ENCODE data around the gene TMEM221. TPM values are rescaled to one million over a fixed set of nuclear protein-coding genes. Genes with fewer than 3 reads are reported as not detected.

TMEM221 gene
- total RNA-seq, 4 donors from 2014 or later: 0.48 TPM; not detected in 3

DNA sequence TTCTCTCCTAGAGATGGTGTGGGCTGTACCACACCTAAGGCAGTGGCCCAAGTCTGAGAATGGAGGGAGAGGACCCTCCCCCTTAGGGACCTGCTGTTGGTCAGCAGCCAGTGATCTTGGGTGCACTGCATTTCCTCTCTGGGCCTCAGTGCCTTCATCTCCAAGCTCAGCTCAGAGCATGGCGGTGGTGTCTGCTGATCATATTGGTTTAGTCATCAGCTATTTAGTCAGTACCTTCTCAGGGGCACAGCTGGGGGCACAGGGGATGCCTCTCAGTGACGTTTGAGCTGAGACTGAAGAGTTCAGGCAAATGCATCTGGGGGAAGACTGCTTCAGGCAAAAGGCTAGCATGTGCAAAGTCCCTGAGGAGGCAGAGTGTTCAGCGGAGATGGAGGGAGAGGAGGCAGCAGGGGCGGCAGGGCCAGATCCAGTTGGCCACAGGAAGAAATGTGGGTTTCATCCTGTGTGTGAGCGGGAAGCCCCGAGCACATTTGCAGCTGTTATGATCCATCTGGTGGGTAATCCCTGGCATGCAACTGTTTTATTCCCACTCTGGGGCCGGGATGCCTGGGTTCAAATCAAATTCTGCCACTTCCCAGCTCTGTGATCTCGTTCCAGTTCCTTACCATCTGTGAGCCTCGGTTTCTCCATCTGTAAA is 47.3 kb upstream of the TMEM221 start:
- TF ChIP-seq, protein P1, sequence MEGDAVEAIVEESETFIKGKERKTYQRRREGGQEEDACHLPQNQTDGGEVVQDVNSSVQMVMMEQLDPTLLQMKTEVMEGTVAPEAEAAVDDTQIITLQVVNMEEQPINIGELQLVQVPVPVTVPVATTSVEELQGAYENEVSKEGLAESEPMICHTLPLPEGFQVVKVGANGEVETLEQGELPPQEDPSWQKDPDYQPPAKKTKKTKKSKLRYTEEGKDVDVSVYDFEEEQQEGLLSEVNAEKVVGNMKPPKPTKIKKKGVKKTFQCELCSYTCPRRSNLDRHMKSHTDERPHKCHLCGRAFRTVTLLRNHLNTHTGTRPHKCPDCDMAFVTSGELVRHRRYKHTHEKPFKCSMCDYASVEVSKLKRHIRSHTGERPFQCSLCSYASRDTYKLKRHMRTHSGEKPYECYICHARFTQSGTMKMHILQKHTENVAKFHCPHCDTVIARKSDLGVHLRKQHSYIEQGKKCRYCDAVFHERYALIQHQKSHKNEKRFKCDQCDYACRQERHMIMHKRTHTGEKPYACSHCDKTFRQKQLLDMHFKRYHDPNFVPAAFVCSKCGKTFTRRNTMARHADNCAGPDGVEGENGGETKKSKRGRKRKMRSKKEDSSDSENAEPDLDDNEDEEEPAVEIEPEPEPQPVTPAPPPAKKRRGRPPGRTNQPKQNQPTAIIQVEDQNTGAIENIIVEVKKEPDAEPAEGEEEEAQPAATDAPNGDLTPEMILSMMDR (IDR thresholded peaks at IDR 0.05): no peak
- TF ChIP-seq EP300 (IDR thresholded peaks at IDR 0.05; ENCODE audit: low read depth): no peak
- no peak for TF ChIP-seq POLR2A (IDR thresholded peaks at IDR 0.05)
- TF ChIP-seq POLR2AphosphoS5 (IDR thresholded peaks at IDR 0.05): no peak
- peaks cover 0 to 16% (median 0%) of the 10 kb centered on the region in 4 donors for H3K4me1 ChIP-seq
- H3K27me3 ChIP-seq: no peaks in the 10 kb centered on the region
- H3K27ac ChIP-seq: no peak overlapping the region
- in situ Hi-C loops (cut with MboI; ENCODE audit: low pct_ligation_motif_present in 1 of 4, low pct_unique_long_range_greater_than_20kb in 1 of 4, low sequenced_read_pairs in 3 of 4) (no loop called here), intact Hi-C loops (cut with DNase I; ENCODE audit: low total_unique reads) (no loop called here)
- H3K36me3 ChIP-seq: no peaks in the 10 kb centered on the region
- no peaks in the 10 kb centered on the region for H3K9me3 ChIP-seq
- no peak overlapping the region for H3K4me3 ChIP-seq
- 64% methylated on average over 9 of the region's 9 CpGs; no CpG with 5 or more reads in 1 of the 2 donors for WGBS, 2 donors (ENCODE audit: low coverage in 1 of 2)
- no peak for DNase-seq

DNA sequence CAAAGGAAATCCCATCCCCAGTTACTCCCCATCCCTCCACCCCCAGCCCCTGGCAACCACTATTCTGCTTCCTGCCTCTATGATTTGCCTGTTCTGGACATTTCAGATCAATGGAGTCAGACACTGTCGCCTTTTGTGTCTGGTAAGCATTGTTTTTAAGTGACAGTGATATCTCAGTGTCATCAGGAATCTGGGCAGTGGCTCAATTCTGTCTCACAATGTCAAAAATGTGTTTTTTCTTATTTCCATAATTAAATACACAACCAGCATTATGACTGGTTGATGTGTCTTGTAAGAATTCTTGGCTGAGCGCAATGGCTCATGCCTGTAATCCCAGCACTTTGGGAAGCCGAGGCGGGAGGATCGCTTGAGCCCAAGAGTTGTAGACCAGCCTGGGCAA is 42.8 kb upstream of the TMEM221 start:
- no peak for TF ChIP-seq POLR2A (IDR thresholded peaks at IDR 0.05)
- TF ChIP-seq POLR2AphosphoS5 (IDR thresholded peaks at IDR 0.05): no peak
- no peak for TF ChIP-seq EP300 (IDR thresholded peaks at IDR 0.05; ENCODE audit: low read depth)
- TF ChIP-seq, protein P1 (IDR thresholded peaks at IDR 0.05): no peak
- H3K27me3 ChIP-seq: no peaks in the 10 kb centered on the region
- in situ Hi-C loops (cut with MboI; ENCODE audit: low pct_ligation_motif_present in 1 of 4, low pct_unique_long_range_greater_than_20kb in 1 of 4, low sequenced_read_pairs in 3 of 4): no loop called here
- H3K36me3 ChIP-seq: no peaks in the 10 kb centered on the region
- intact Hi-C loops (cut with DNase I; ENCODE audit: low total_unique reads): no loop called here
- no peaks in the 10 kb centered on the region for H3K9me3 ChIP-seq
- H3K4me3 ChIP-seq: no peak overlapping the region
- DNase-seq: no peak
- H3K4me1 ChIP-seq: peaks cover 0 to 24% (median 10%) of the 10 kb centered on the region in 4 donors
- 89 to 96% methylated on average over 5 of the region's 5 CpGs for WGBS, 2 donors (ENCODE audit: low coverage in 1 of 2)
- H3K27ac ChIP-seq: no peak overlapping the region

DNA sequence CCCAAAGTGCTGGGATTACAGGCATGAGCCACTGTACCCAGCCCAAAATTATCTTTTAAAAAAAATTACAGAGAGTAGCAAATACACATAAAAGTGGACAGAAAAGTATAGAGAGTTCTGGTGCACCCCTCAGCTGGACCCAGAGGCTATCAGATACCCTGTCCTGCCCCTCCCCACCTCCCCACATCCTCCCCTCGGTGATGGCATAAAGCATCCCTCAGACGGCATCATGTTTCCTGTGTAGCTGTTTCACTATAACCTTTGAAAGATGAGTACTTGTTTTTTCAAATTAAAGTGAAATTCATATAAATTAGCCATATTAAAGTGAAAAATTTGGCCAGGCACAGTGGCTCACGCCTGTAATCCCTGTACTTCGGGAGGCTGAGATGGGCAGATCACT is 41.9 kb upstream of the TMEM221 start:
- in situ Hi-C loops (cut with MboI; ENCODE audit: low pct_ligation_motif_present in 1 of 4, low pct_unique_long_range_greater_than_20kb in 1 of 4, low sequenced_read_pairs in 3 of 4): no loop called here
- no peaks in the 10 kb centered on the region for H3K27me3 ChIP-seq

DNA sequence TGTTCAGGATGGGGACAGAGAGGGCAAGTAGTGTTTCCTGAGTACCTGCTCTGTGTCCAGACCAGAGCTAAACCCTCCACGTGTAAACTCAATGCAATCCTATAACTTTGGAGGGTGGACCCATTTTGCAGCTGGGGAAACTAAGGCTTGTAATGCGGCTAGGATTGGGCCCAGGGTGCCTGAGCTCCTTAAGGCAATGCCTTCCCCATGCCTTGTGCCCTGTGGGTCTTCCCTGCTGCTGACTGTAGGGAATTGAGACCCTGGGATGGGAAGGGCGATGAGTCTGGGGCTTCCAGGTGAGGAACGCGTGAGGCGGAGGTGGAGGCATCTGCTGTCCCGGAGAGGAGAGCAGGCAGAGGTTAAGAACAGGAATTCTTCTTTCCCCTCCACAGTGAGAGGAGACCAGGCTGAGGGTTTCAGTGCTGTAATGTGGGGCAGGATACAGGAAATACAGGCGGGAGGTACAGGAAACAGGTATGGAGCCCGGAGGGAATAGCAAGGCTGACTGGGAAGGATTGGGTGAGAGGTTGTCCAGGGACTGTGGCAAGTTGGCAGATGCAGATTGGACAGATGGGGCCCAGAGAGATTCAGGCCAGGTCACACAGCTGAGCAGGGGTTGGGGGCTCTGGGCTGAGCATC is 41.0 kb upstream of the TMEM221 start:
- no peak overlapping the region for H3K4me3 ChIP-seq
- no peaks in the 10 kb centered on the region for H3K27me3 ChIP-seq
- no peak for DNase-seq
- in situ Hi-C loops (cut with MboI; ENCODE audit: low pct_ligation_motif_present in 1 of 4, low pct_unique_long_range_greater_than_20kb in 1 of 4, low sequenced_read_pairs in 3 of 4) (no loop called here), intact Hi-C loops (cut with DNase I; ENCODE audit: low total_unique reads) (no loop called here)
- TF ChIP-seq, protein P1 (IDR thresholded peaks at IDR 0.05): peak in 1 of 5 experiments; percentile 25
- TF ChIP-seq POLR2AphosphoS5 (IDR thresholded peaks at IDR 0.05): no peak
- TF ChIP-seq POLR2A (IDR thresholded peaks at IDR 0.05): no peak
- no peak for TF ChIP-seq EP300 (IDR thresholded peaks at IDR 0.05; ENCODE audit: low read depth)
- WGBS, 2 donors (ENCODE audit: low coverage in 1 of 2): 50 to 68% methylated on average over 1 to 9 of the region's 9 CpGs
- no peak overlapping the region for H3K27ac ChIP-seq
- H3K9me3 ChIP-seq: no peaks in the 10 kb centered on the region
- H3K36me3 ChIP-seq: no peaks in the 10 kb centered on the region
- peaks cover 0 to 22% (median 10%) of the 10 kb centered on the region in 4 donors for H3K4me1 ChIP-seq

More for the DNA sequence above, 41.9 kb upstream of the TMEM221 start:
- no peaks in the 10 kb centered on the region for H3K9me3 ChIP-seq
- no peak for DNase-seq
- no peak overlapping the region for H3K4me3 ChIP-seq
- TF ChIP-seq EP300 (IDR thresholded peaks at IDR 0.05; ENCODE audit: low read depth) (no peak), POLR2A (IDR thresholded peaks at IDR 0.05) (no peak), POLR2AphosphoS5 (IDR thresholded peaks at IDR 0.05) (no peak)
- TF ChIP-seq, protein P1 (IDR thresholded peaks at IDR 0.05): no peak
- no peaks in the 10 kb centered on the region for H3K36me3 ChIP-seq
- H3K27ac ChIP-seq: no peak overlapping the region
- intact Hi-C loops (cut with DNase I; ENCODE audit: low total_unique reads): no loop called here
- WGBS, 2 donors (ENCODE audit: low coverage in 1 of 2): 65% methylated on average over 4 of the region's 4 CpGs; no CpG with 5 or more reads in 1 of the 2 donors
- peaks cover 0 to 22% (median 10%) of the 10 kb centered on the region in 4 donors for H3K4me1 ChIP-seq
